Ascending aorta (tissue), 2 donors: ENCODE results near the gene CEP112. TPM values are rescaled to one million over a fixed set of nuclear protein-coding genes. Genes with fewer than 3 reads are reported as not detected.

Experiments
- DNase-seq, 2 donors: peaks; one replicate each; pipeline ENCODE4 v3.0.0-alpha.2; 2019; ENCODE audit warnings: low spot score in 2 of 2
- H3K27ac ChIP-seq, 2 donors: fragments of 200-600 bp; sonication (generic); one replicate each; pipeline ENCODE4 v1.5.1; 2016 to 2017; ENCODE audit warnings: mild to moderate bottlenecking in 1 of 2
- H3K27me3 ChIP-seq: fragments of 200-600 bp; sonication (generic); one replicate; pipeline ENCODE4 v1.5.1; 2017
- H3K36me3 ChIP-seq, 2 donors: fragments of 200-600 bp; sonication (generic); one replicate each; pipeline ENCODE4 v1.5.1; 2016
- H3K4me1 ChIP-seq, 2 donors: fragments of 200-600 bp; sonication (generic); one replicate each; pipeline ENCODE4 v1.5.1; 2016 to 2017; ENCODE audit warnings: mild to moderate bottlenecking in 1 of 2
- H3K4me3 ChIP-seq, 2 donors: fragments of 200-600 bp; sonication (generic); one replicate each; pipeline ENCODE4 v1.5.1; 2016 to 2017; ENCODE audit warnings: mild to moderate bottlenecking in 1 of 2
- H3K9me3 ChIP-seq, 2 donors: fragments of 200-600 bp; sonication (generic); one replicate each; pipeline ENCODE4 v1.5.1; 2016
- CTCF ChIP-seq, 3 experiments: fragments of 200-600 bp in 2 of 3; fragments of 450-650 bp in 1 of 3; sonication (generic) in 2 of 3; IDR thresholded peaks; one replicate each; pipeline ENCODE4 v1.5.1; 2016 to 2019; ENCODE audit warnings: antibody characterized with exemption in 3 of 3, mild to moderate bottlenecking in 1 of 3, moderate library complexity in 1 of 3
- intact Hi-C: fragments of 100-400 bp; cut with DNase I; formaldehyde crosslinking; loops from one replicate; pipeline ENCODE4 v1.15.1; 2023
- total RNA-seq: library from RNA; depleted of rRNA; stranded (reverse); fragments of >200 nt; gene quantifications from one replicate; pipeline ENCODE4 v1.1.0, GENCODE V29; 2016

The CEP112 gene
- total RNA-seq, 1 donor from 2014 or later = 11.4 TPM

GRCh38 chr17:65917560-65917959 is 274.4 kb downstream of the CEP112 start:
- Histone ChIP-seq H3K9me3 (no peaks in the 10 kb centered on the region), H3K4me3 (no peak overlapping the region), H3K36me3 (no peaks in the 10 kb centered on the region), H3K4me1 (peaks cover 0 to 9% of the 10 kb centered on the region in 2 donors), H3K27ac (no peak overlapping the region), H3K27me3 (no peaks in the 10 kb centered on the region)
- TF ChIP-seq CTCF (IDR thresholded peaks at IDR 0.05) = no peak
- no peak for DNase-seq
- intact Hi-C loops = no loop called here

- Histone ChIP-seq H3K9me3 (no peaks in the 10 kb centered on the region), H3K27me3 (no peaks in the 10 kb centered on the region)
- intact Hi-C loops = no loop called here
Observed at GRCh38 chr17:65916425-65916824, 275.5 kb downstream of the CEP112 start.

GRCh38 chr17:65914784-65915342 is 277.1 kb downstream of the CEP112 start:
- no peak for DNase-seq
- intact Hi-C loops = no loop called here

More at GRCh38 chr17:65916425-65916824, 275.5 kb downstream of the CEP112 start:
- H3K27ac ChIP-seq = no peak overlapping the region
- H3K36me3 ChIP-seq = no peaks in the 10 kb centered on the region
- H3K4me1 ChIP-seq = peaks cover 0 to 9% of the 10 kb centered on the region in 2 donors
- H3K4me3 ChIP-seq = no peak overlapping the region
- DNase-seq = no peak
- TF ChIP-seq CTCF (IDR thresholded peaks at IDR 0.05) = no peak

GRCh38 chr17:65913326-65913850 is 278.5 kb downstream of the CEP112 start:
- no peak overlapping the region for H3K4me3 ChIP-seq
- no peaks in the 10 kb centered on the region for H3K27me3 ChIP-seq
- intact Hi-C loops = no loop called here
- peaks cover 0 to 2% of the 10 kb centered on the region in 2 donors for H3K4me1 ChIP-seq
- DNase-seq = no peak
- no peaks in the 10 kb centered on the region for H3K36me3 ChIP-seq
- TF ChIP-seq CTCF (IDR thresholded peaks at IDR 0.05) = no peak
- no peak overlapping the region for H3K27ac ChIP-seq
- H3K9me3 ChIP-seq = no peaks in the 10 kb centered on the region

More at GRCh38 chr17:65914784-65915342, 277.1 kb downstream of the CEP112 start:
- no peak overlapping the region for H3K27ac ChIP-seq
- H3K27me3 ChIP-seq = no peaks in the 10 kb centered on the region
- no peak overlapping the region for H3K4me3 ChIP-seq
- H3K4me1 ChIP-seq = peaks cover 0 to 9% of the 10 kb centered on the region in 2 donors
- H3K36me3 ChIP-seq = no peaks in the 10 kb centered on the region
- no peaks in the 10 kb centered on the region for H3K9me3 ChIP-seq
- TF ChIP-seq CTCF (IDR thresholded peaks at IDR 0.05) = no peak

GRCh38 chr17:65910836-65911235 is 281.1 kb downstream of the CEP112 start:
- no peak overlapping the region for H3K27ac ChIP-seq
- H3K36me3 ChIP-seq = no peaks in the 10 kb centered on the region
- H3K27me3 ChIP-seq = no peaks in the 10 kb centered on the region
- intact Hi-C loops = no loop called here
- H3K4me3 ChIP-seq = no peak overlapping the region
- TF ChIP-seq CTCF (IDR thresholded peaks at IDR 0.05) = no peak
- no peaks in the 10 kb centered on the region for H3K9me3 ChIP-seq
- no peaks in the 10 kb centered on the region for H3K4me1 ChIP-seq
- DNase-seq = no peak
